GM19463 (cell line): ENCODE results near the gene CD53.
A peak's percentile ranks its signal among the peaks of the same experiment; 100 is the strongest.

Experiments used
- ATAC-seq: cut with Tn5 transposase; IDR thresholded peaks from one replicate; pipeline ENCODE4 v1.9.1; 2021; ENCODE audit warnings: mild to moderate bottlenecking, moderate library complexity; ENCODE audit not compliant: unreplicated experiment

CD53 gene

GRCh38 chr1:110875216-110875731 lies 2.3 kb downstream of the CD53 start:
- ATAC-seq: peak; percentile 50

GRCh38 chr1:110876748-110877341 lies 3.9 kb downstream of the CD53 start:
- no peak for ATAC-seq

- ATAC-seq: no peak
Observed at GRCh38 chr1:110877364-110877763, 4.4 kb downstream of the CD53 start.

- no peak for ATAC-seq
Observed at GRCh38 chr1:110877776-110878175, 4.8 kb downstream of the CD53 start.

- ATAC-seq: no peak
Observed at GRCh38 chr1:110878591-110878990, 5.6 kb downstream of the CD53 start.

GRCh38 chr1:110878993-110879392 lies 6.0 kb downstream of the CD53 start:
- no peak for ATAC-seq

GRCh38 chr1:110879758-110880606 lies 7.0 kb downstream of the CD53 start:
- peak; percentile 62 for ATAC-seq

GRCh38 chr1:110880708-110881374 lies 7.9 kb downstream of the CD53 start:
- ATAC-seq: no peak

- no peak for ATAC-seq
Observed at GRCh38 chr1:110888049-110888448, 15.1 kb downstream of the CD53 start.

- ATAC-seq: no peak
Observed at GRCh38 chr1:110888641-110889040, 15.7 kb downstream of the CD53 start.

GRCh38 chr1:110890474-110891196 lies 17.7 kb downstream of the CD53 start:
- ATAC-seq: no peak

GRCh38 chr1:110893908-110894490 lies 21.1 kb downstream of the CD53 start:
- ATAC-seq: no peak

GRCh38 chr1:110896090-110896489 lies 23.1 kb downstream of the CD53 start:
- no peak for ATAC-seq

- ATAC-seq: no peak
Observed at GRCh38 chr1:110897681-110898080, 24.7 kb downstream of the CD53 start.

- ATAC-seq: no peak
Observed at GRCh38 chr1:110898734-110899457, 25.9 kb downstream of the CD53 start.

GRCh38 chr1:110899458-110899843 lies 26.5 kb downstream of the CD53 start:
- ATAC-seq: no peak

GRCh38 chr1:110902820-110903463 lies 30.0 kb downstream of the CD53 start:
- ATAC-seq: no peak

- no peak for ATAC-seq
Observed at GRCh38 chr1:110903853-110904500, 31.0 kb downstream of the CD53 start.

GRCh38 chr1:110912784-110913183 lies 39.8 kb downstream of the CD53 start:
- no peak for ATAC-seq
